ENCODE data around the gene APOBEC3F. TPM values are rescaled to one million over a fixed set of nuclear protein-coding genes. Genes with fewer than 3 reads are reported as not detected.

The APOBEC3F gene
- total RNA-seq (2022; extraction: Qiagen RNA extraction; ENCODE audit: low read depth): 1.9 to 2.8 TPM (median 2.1 TPM) in 5 replicates

DNA sequence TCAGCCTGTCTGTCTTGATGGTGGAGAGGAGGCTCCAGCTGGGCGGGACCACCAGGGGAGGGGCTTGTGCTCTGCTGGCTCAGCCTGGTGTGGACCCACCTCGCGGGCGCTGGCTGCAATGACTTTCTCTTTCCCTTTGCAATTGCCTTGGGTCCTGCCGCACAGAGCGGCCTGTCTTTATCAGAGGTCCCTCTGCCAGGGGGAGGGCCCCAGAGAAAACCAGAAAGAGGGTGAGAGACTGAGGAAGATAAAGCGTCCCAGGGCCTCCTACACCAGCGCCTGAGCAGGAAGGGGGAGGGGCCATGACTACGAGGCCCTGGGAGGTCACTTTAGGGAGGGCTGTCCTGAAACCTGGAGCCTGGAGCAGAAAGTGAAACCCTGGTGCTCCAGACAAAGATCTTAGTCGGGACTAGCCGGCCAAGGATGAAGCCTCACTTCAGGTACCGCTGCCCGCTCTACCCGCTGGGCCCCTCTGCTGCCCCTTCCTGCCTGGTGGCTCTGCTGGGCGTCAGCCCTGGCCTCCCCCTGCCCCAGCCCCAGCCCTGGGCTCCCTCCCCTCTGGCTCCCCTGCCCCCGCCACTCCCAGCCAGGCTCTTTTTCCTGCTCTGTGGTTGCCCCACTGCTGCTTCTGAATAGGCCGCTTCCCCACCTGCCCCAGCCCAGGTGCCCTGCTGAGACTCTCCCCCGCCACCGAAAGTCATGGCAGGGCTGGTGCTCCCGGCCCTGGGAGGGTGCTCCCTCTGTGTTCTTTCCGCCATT lies at the start of gene APOBEC3F:
TSS of gene APOBEC3F (plus strand) at position 327 of the 759 bp plus-strand sequence. CDS start at position 424, 97 bp downstream.

DNA sequence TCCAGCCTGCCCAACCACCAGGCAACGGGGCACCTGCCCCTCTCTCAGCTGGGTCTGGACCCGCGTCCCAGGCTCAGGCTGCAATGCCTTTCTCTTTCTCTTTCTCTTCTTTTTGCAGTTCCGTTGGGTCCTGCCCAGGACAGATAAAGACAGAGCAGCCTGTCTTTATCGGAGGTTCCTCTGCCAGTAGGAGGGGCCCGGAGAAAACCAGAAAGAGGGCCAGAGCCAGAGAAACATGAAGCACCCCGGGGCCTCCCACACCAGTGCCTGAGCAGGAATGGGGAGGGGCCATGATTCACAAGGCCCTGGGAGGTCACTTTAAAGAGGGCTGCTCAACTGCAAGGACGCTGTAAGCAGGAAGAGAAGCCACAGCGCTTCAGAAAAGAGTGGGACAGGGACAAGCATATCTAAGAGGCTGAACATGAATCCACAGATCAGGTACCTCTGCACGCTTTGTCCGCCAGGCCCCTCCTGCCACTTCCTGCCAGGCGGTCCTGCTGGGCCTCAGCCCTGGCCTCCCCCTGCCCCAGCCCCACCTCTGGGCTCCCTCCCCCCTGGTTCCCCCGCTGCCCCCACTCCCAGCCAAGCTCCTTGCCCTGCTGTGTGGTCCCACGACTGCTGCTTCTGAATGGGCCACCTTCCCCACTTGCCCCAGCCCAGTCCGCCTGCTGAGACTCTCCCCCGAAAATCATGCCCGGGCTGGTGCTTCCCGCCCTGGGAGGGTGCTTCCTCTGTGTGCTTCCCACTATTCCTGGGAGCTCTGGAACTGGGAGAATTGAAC lies 26.5 kb upstream of the APOBEC3F start, which contains the start of gene APOBEC3C:
TSS of gene APOBEC3C (plus strand) at position 316 of the 781 bp plus-strand sequence. CDS start at position 422, 106 bp downstream.

DNA sequence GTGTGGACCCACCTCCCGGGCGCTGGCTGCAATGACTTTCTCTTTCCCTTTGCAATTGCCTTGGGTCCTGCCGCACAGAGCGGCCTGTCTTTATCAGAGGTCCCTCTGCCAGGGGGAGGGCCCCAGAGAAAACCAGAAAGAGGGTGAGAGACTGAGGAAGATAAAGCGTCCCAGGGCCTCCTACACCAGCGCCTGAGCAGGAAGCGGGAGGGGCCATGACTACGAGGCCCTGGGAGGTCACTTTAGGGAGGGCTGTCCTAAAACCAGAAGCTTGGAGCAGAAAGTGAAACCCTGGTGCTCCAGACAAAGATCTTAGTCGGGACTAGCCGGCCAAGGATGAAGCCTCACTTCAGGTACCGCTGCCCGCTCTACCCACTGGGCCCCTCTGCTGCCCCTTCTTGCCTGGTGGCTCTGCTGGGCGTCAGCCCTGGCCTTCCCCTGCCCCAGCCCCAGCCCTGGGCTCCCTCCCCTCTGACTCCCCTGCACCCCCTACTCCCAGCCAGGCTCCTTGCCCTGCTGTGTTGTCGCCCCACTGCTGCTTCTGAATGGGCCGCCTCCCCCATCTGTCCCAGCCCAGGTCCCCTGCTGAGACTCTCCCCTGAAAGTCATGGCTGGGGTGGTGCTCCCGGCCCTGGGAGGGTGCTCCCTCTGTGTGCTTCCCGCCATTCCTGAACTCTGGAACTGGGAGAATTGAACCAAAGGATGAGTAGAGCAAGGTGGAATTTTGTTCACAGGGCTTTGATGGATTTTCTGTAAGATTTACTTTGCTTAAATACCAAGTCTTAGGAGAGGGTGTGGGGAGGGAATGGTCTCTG lies 36.6 kb downstream of the APOBEC3F start, which contains the start of gene APOBEC3G:
TSS of gene APOBEC3G (plus strand) at position 250 of the 815 bp plus-strand sequence. CDS start at position 337, 87 bp downstream.

DNA sequence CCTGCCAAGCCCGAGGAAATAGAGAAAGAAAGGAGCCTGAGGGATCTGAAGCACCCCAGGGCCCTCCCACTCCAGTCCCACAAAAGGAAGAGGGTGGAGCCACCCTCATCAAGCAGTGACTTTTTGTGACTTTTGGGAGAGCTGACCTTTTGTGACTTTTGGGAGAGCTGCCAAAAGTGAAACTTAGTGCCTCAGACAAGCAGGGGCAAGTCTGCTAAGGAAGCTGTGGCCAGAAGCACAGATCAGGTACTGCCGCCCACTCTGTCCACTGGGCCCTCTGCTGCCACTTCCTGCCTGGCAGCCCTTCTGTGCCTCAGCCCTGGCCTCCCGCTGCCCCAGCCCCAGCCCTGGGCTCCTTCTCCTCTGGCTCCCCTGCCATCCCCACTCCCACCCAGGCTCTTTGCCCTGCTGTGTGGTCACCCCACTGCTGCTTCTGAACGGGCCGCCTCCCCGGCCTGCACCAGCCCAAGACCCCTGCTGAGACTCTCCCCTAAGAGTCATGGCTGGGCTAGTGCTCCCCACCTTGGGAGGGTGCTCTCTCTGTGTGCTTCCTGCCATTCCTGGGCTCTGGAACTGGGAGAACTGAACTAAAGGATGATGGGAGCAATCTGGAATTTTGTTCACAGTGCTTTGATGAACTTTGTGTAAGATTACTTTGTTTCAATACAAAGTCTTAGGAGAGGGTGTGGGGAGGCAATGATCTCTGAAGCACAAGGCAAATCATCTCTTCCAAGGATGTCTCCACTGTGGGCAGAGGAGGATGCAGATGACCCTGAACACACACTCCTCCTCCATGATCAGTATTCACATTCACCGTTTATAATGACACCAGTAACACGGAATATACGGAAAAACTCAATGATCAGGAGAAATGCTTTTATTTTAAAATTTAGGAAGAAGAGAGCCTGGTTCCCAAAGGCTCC lies 56.7 kb downstream of the APOBEC3F start, which contains the start of gene APOBEC3H:
TSS of gene APOBEC3H (plus strand) at position 147 of the 923 bp plus-strand sequence. CDS start 3,035 bp downstream, outside the sequence.

Other genes with a start within 250 kb of the APOBEC3F start
- gene DNAL4, start 246.7 kb upstream of the APOBEC3F start, total RNA-seq (2022; extraction: Qiagen RNA extraction; ENCODE audit: low read depth): 8.0 to 11.6 TPM (median 10.5 TPM) in 5 replicates
- gene NPTXR, start 196.8 kb upstream of the APOBEC3F start, total RNA-seq (2022; extraction: Qiagen RNA extraction; ENCODE audit: low read depth): 10.0 to 14.7 TPM (median 11.2 TPM) in 5 replicates
- 27.3 to 33.9 TPM (median 31.3 TPM) in 5 replicates for gene CBX6, start 168.6 kb upstream of the APOBEC3F start, total RNA-seq (2022; extraction: Qiagen RNA extraction; ENCODE audit: low read depth)
- gene APOBEC3A, start 83.3 kb upstream of the APOBEC3F start, total RNA-seq (2022; extraction: Qiagen RNA extraction; ENCODE audit: low read depth): not detected in 5 replicates
- 29.1 to 36.5 TPM (median 30.0 TPM) in 5 replicates for gene APOBEC3B, start 58.5 kb upstream of the APOBEC3F start, total RNA-seq (2022; extraction: Qiagen RNA extraction; ENCODE audit: low read depth)
- 25.4 to 28.4 TPM (median 26.5 TPM) in 5 replicates for gene APOBEC3C, start 26.6 kb upstream of the APOBEC3F start, total RNA-seq (2022; extraction: Qiagen RNA extraction; ENCODE audit: low read depth)
- gene APOBEC3D, start 19.7 kb upstream of the APOBEC3F start, total RNA-seq (2022; extraction: Qiagen RNA extraction; ENCODE audit: low read depth): 0.09 to 0.60 TPM (median 0.20 TPM) in 3 of 5 replicates, not detected in the others
- gene APOBEC3G, start 36.4 kb downstream of the APOBEC3F start, total RNA-seq (2022; extraction: Qiagen RNA extraction; ENCODE audit: low read depth): not detected in 5 replicates
- gene APOBEC3H, start 56.4 kb downstream of the APOBEC3F start, total RNA-seq (2022; extraction: Qiagen RNA extraction; ENCODE audit: low read depth): 0.19 to 0.51 TPM (median 0.34 TPM) in 4 of 5 replicates, not detected in the other
- 0.58 to 1.6 TPM (median 1.1 TPM) in 5 replicates for gene CBX7, start 111.8 kb downstream of the APOBEC3F start, total RNA-seq (2022; extraction: Qiagen RNA extraction; ENCODE audit: low read depth)
- 2.8 to 3.8 TPM (median 3.3 TPM) in 5 replicates for gene PDGFB, start 204.1 kb downstream of the APOBEC3F start, total RNA-seq (2022; extraction: Qiagen RNA extraction; ENCODE audit: low read depth)